GM18868 (cell line): ENCODE results near the gene GTF2B.
"Not testable (repeated sequence)": the region's sequence is repeated elsewhere in the genome, so short reads cannot be mapped to it uniquely, and the experiment has no call there.

ENCODE experiments used
- ATAC-seq: cut with Tn5 transposase; IDR thresholded peaks from one replicate; pipeline ENCODE4 v1.9.1; 2021; ENCODE audit warnings: mild to moderate bottlenecking, moderate library complexity; ENCODE audit not compliant: unreplicated experiment

GTF2B gene

GRCh38 chr1:88885933-88886332, 5.4 kb downstream of the GTF2B start:
- ATAC-seq: no peak

- no peak for ATAC-seq
Observed at GRCh38 chr1:88883156-88883555, 8.2 kb downstream of the GTF2B start.

GRCh38 chr1:88880717-88881116, 10.7 kb downstream of the GTF2B start:
- not testable (repeated sequence) for ATAC-seq

GRCh38 chr1:88878731-88879130, 12.6 kb downstream of the GTF2B start:
- ATAC-seq: no peak

GRCh38 chr1:88877911-88878310, 13.5 kb downstream of the GTF2B start:
- ATAC-seq: no peak

GRCh38 chr1:88877382-88877825, 14.0 kb downstream of the GTF2B start:
- ATAC-seq: no peak

GRCh38 chr1:88876573-88877365, 14.6 kb downstream of the GTF2B start:
- no peak for ATAC-seq

- ATAC-seq: no peak
Observed at GRCh38 chr1:88875595-88875994, 15.8 kb downstream of the GTF2B start.

GRCh38 chr1:88873737-88874349, 17.5 kb downstream of the GTF2B start:
- no peak for ATAC-seq

- ATAC-seq: not testable (repeated sequence)
Observed at GRCh38 chr1:88869644-88870043, 21.7 kb downstream of the GTF2B start.

GRCh38 chr1:88867743-88868521, 23.4 kb downstream of the GTF2B start:
- no peak for ATAC-seq

- no peak for ATAC-seq
Observed at GRCh38 chr1:88851303-88852063, 39.9 kb downstream of the GTF2B start.

GRCh38 chr1:88847643-88848042, 43.7 kb downstream of the GTF2B start:
- ATAC-seq: no peak

GRCh38 chr1:88825721-88826120, 65.6 kb downstream of the GTF2B start:
- no peak for ATAC-seq

GRCh38 chr1:88819642-88820041, 71.7 kb downstream of the GTF2B start:
- ATAC-seq: not testable (repeated sequence)

- ATAC-seq: no peak
Observed at GRCh38 chr1:88813471-88813870, 77.9 kb downstream of the GTF2B start.

GRCh38 chr1:88812366-88812765, 79.0 kb downstream of the GTF2B start:
- ATAC-seq: no peak

- no peak for ATAC-seq
Observed at GRCh38 chr1:88803444-88803843, 87.9 kb downstream of the GTF2B start.

GRCh38 chr1:88802950-88803349, 88.4 kb downstream of the GTF2B start:
- ATAC-seq: no peak
